ENCODE measurements around the gene ACOT7.

DNA sequence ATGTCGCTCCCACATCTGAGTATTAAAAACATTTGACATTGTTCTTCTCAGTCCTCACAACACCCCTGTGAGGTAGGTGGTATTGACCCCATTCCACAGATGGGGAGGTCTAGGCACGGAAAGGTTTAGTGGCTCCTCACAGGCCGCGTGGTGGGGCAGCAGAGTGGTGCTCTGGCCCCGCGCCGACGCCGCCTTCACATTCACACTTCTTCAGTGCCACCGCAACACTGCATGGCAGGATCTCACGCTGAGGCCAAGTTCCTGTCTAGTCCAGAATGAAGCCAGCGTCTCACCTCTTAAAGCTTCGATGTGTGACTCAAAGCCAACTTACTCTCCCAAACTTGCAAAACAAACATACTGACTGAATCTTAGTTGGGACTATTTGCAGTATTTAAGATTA lies 169.9 kb downstream of the ACOT7 start:
- TF ChIP-seq CTCF (IDR thresholded peaks at IDR 0.05; ENCODE audit: insufficient read depth, low read length) (no peak), POLR2AphosphoS5 (IDR thresholded peaks at IDR 0.05; ENCODE audit: low read depth) (no peak), GABPA (IDR thresholded peaks at IDR 0.05; ENCODE audit: low read depth) (no peak)
- TF ChIP-seq, protein P1, sequence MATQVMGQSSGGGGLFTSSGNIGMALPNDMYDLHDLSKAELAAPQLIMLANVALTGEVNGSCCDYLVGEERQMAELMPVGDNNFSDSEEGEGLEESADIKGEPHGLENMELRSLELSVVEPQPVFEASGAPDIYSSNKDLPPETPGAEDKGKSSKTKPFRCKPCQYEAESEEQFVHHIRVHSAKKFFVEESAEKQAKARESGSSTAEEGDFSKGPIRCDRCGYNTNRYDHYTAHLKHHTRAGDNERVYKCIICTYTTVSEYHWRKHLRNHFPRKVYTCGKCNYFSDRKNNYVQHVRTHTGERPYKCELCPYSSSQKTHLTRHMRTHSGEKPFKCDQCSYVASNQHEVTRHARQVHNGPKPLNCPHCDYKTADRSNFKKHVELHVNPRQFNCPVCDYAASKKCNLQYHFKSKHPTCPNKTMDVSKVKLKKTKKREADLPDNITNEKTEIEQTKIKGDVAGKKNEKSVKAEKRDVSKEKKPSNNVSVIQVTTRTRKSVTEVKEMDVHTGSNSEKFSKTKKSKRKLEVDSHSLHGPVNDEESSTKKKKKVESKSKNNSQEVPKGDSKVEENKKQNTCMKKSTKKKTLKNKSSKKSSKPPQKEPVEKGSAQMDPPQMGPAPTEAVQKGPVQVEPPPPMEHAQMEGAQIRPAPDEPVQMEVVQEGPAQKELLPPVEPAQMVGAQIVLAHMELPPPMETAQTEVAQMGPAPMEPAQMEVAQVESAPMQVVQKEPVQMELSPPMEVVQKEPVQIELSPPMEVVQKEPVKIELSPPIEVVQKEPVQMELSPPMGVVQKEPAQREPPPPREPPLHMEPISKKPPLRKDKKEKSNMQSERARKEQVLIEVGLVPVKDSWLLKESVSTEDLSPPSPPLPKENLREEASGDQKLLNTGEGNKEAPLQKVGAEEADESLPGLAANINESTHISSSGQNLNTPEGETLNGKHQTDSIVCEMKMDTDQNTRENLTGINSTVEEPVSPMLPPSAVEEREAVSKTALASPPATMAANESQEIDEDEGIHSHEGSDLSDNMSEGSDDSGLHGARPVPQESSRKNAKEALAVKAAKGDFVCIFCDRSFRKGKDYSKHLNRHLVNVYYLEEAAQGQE (IDR thresholded peaks at IDR 0.05; ENCODE audit: insufficient replicate concordance, low read depth) = no peak

Data from HL-60 (cell line).